Spleen (tissue), 11 donors: ENCODE measurements around the gene ELFN1. TPM values are rescaled to one million over a fixed set of nuclear protein-coding genes. Genes with fewer than 3 reads are reported as not detected.

Experiments used
- DNase-seq: peaks from one replicate; pipeline ENCODE4 v3.0.0-alpha.2; 2020
- H3K27ac ChIP-seq, 8 donors: fragments of 200-600 bp; sonication (generic) in 7 of 8; 1 replicate in 4 of 8; 2 replicates in 4 of 8; pipeline versions ENCODE4 v1.5.0 to v1.8.0; 2016 to 2021; ENCODE audit warnings: inconsistent platforms in 4 of 8, mild to moderate bottlenecking in 4 of 8, moderate library complexity in 1 of 8
- H3K27me3 ChIP-seq, 7 donors: fragments of 200-600 bp; sonication (generic) in 6 of 7; replicated peaks in 1 of 7; 1 replicate in 4 of 7; 2 replicates in 3 of 7; pipeline versions ENCODE4 v1.5.0 to v1.8.0; 2016 to 2021; ENCODE audit warnings: inconsistent platforms in 3 of 7, mild to moderate bottlenecking in 1 of 7
- H3K36me3 ChIP-seq, 6 donors: fragments of 200-600 bp; sonication (generic) in 5 of 6; 1 replicate in 4 of 6; 2 replicates in 2 of 6; pipeline versions ENCODE4 v1.5.0 to v1.8.0; 2016 to 2021; ENCODE audit warnings: inconsistent platforms in 2 of 6
- H3K4me1 ChIP-seq, 6 donors: fragments of 200-600 bp; sonication (generic) in 5 of 6; 1 replicate in 3 of 6; 2 replicates in 3 of 6; pipeline versions ENCODE4 v1.5.0 to v1.8.0; 2016 to 2021; ENCODE audit warnings: inconsistent platforms in 3 of 6
- H3K4me3 ChIP-seq, 8 donors: fragments of 200-600 bp; sonication (generic) in 7 of 8; 1 replicate in 4 of 8; 2 replicates in 4 of 8; pipeline versions ENCODE4 v1.5.0 to v1.8.0; 2016 to 2021; ENCODE audit warnings: inconsistent platforms in 4 of 8, mild to moderate bottlenecking in 4 of 8, moderate library complexity in 2 of 8
- H3K9me3 ChIP-seq, 8 donors: fragments of 200-600 bp; sonication (generic) in 7 of 8; 1 replicate in 4 of 8; 2 replicates in 4 of 8; pipeline versions ENCODE4 v1.5.0 to v1.8.0; 2016 to 2021; ENCODE audit warnings: inconsistent platforms in 4 of 8
- CTCF ChIP-seq, 11 experiments: fragments of 200-600 bp in 7 of 11; fragments of 450-650 bp in 4 of 11; sonication (generic) in 4 of 11; IDR thresholded peaks in 8 of 11; conservative IDR thresholded peaks in 3 of 11; 1 replicate in 7 of 11; 2 replicates in 4 of 11; pipeline versions ENCODE4 v1.4.0 to v1.8.0; 2016 to 2021; ENCODE audit warnings: antibody characterized with exemption in 11 of 11, inconsistent platforms in 4 of 11, mild to moderate bottlenecking in 1 of 11
- POLR2A ChIP-seq, 3 donors: fragments of 450-650 bp; IDR thresholded peaks; one replicate each; pipeline ENCODE4 v1.5.1; 2017; ENCODE audit warnings: antibody characterized with exemption in 3 of 3, mild to moderate bottlenecking in 1 of 3
- POLR2AphosphoS5 ChIP-seq, 3 donors: sonication (generic); formaldehyde crosslinking; IDR thresholded peaks; one replicate each; pipeline ENCODE4 v1.5.1; 2017; ENCODE audit warnings: antibody characterized with exemption in 3 of 3
- WGBS, 5 donors: extraction: QIAGEN DNeasy Blood & Tissue Kit in 3 of 5; methylation state at CpG; one replicate each; pipeline versions ENCODE4 v1.1.5 to v1.1.7; 2013 to 2018; 5-methylcytosine and 5-hydroxymethylcytosine counted together
- intact Hi-C: fragments of 100-400 bp; cut with DNase I; formaldehyde crosslinking; loops from one replicate; pipeline ENCODE4 v1.15.0; 2023; ENCODE audit warnings: low total_unique reads
- polyA plus RNA-seq, 3 donors: library from polyadenylated mRNA; stranded (reverse); fragments of 200-250 nt; gene quantifications; one replicate each; pipeline ENCODE4 v1.2.1, GENCODE V29; 2013
- total RNA-seq, 7 donors: library from RNA; depleted of rRNA in 3 of 7; stranded (reverse); fragments of >200 nt in 3 of 7; fragmentation: NEBNext Ultra II Directional in 4 of 7; extraction: Animal tissue kit (Norgen Biotek cat#: 25700) in 4 of 7; gene quantifications; one replicate each; pipeline versions ENCODE4 v1.1.0 to v1.2.1, GENCODE V29; 2016 to 2021
- donor health status: healthy with polysubstance abuse.
- donor health status: DM: no; HTN: no; CAD: no; lungs with moderate emphysema.
- donor health status: DM: no; HTN: no; CAD: no.
- donor health status: Bipolar disorder and iron deficiency.
- donor health status: healthy.
- donor health status: DM: no; HTN: no; CAD: no.
- donor health status: DM: yes; HTN: yes; CAD: no.

Gene ELFN1
- total and polyA plus RNA-seq, 10 donors = 0.22 to 3.9 (median 2.4) TPM

GRCh38 chr7:1663857-1664651 lies 6.0 kb upstream of the ELFN1 start:
- H3K27ac ChIP-seq = peak overlapping the region in 1 of 8 donors; percentile 77
- H3K4me3 ChIP-seq = peak overlapping the region in 7 of 8 donors; percentile 58 to 83 (median 64)
- 7 to 13% (median 9%) methylated on average over 25 to 56 of the region's 56 CpGs for WGBS, 5 donors
- no peaks in the 10 kb centered on the region for H3K36me3 ChIP-seq
- intact Hi-C loops = no loop called here
- TF ChIP-seq POLR2AphosphoS5 (IDR thresholded peaks at IDR 0.05) (no peak), CTCF (IDR thresholded peaks at IDR 0.05 in 8 of 11, conservative IDR thresholded peaks at IDR 0.05 in 3 of 11) (no peak), POLR2A (IDR thresholded peaks at IDR 0.05) (no peak)
- H3K9me3 ChIP-seq = peaks cover 0 to 6% (median 0%) of the 10 kb centered on the region in 8 donors
- DNase-seq = peak; percentile 73
- peaks cover 16 to 56% (median 50%) of the 10 kb centered on the region in 6 donors for H3K4me1 ChIP-seq
- H3K27me3 ChIP-seq = peaks cover 0 to 88% (median 59%) of the 10 kb centered on the region in 7 donors

DNA sequence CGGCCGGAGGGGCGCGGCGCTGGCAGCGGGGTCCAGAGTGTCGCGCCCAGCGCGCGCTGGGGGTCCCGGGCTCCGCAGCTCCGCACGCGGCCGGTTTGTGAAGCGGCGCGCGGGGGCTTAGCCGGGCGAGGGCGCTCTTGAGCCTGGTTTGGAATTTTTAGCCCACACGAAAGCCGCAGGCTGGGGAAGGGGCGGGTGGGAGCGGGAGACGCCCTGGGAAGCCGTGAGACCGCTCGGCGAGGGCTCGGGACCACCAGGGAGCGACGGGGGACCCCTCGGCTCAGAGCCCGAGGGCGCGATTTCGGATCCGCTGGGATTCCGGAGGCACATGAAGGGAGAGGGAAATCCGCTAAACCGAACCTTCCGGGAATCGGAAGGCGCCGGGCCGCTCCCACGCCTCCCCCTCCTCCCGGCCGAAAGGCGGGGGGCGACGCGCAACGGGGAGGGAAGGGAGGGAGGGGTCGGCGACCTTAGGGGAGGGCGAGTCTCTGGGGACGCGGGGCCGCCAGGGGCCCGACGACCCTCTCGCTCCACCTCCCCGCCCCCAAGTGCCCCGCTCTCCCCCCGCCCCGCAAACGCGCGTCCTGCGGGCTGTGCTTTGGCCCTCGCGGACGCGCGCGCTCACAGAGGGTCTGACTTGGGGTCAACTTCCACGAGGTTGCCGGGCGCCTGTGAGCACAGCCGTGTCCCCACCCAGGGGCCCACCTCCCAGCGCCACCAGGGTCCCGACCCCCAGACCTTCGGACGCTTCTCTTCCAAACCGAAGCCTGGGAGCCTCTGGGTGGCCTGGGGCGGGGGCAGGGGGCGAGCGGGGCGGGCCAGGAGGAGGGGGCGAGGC lies 5.1 kb upstream of the ELFN1 start:
- Histone ChIP-seq H3K27ac (peak overlapping the region in 6 of 8 donors; percentile 14 to 77 (median 56)), H3K9me3 (peaks cover 0 to 6% (median 0%) of the 10 kb centered on the region in 8 donors), H3K27me3 (peaks cover 0 to 88% (median 68%) of the 10 kb centered on the region in 7 donors), H3K36me3 (no peaks in the 10 kb centered on the region), H3K4me3 (peak overlapping the region; percentile 45 to 83 (median 64)), H3K4me1 (peaks cover 16 to 65% (median 59%) of the 10 kb centered on the region in 6 donors)
- 1 to 2% (median 1%) methylated on average over 30 to 87 of the region's 95 CpGs for WGBS, 5 donors
- TF ChIP-seq CTCF (IDR thresholded peaks at IDR 0.05 in 8 of 11, conservative IDR thresholded peaks at IDR 0.05 in 3 of 11) (peak in 9 of 11 experiments; percentile 32 to 78 (median 73)), POLR2AphosphoS5 (IDR thresholded peaks at IDR 0.05) (peak in 2 of 3 donors; percentile 18 to 46), POLR2A (IDR thresholded peaks at IDR 0.05) (no peak)
- intact Hi-C loops = no loop called here
- DNase-seq = peak; percentile 77

- Histone ChIP-seq H3K27me3 (peaks cover 0 to 90% (median 76%) of the 10 kb centered on the region in 7 donors), H3K4me3 (peak overlapping the region; percentile 53 to 83 (median 64)), H3K4me1 (peaks cover 16 to 73% (median 67%) of the 10 kb centered on the region in 6 donors), H3K9me3 (peaks cover 0 to 6% (median 0%) of the 10 kb centered on the region in 8 donors), H3K27ac (peak overlapping the region in 5 of 8 donors; percentile 51 to 77 (median 56)), H3K36me3 (no peaks in the 10 kb centered on the region)
- intact Hi-C loops = no loop called here
- 0 to 1% (median 1%) methylated on average over 5 to 96 of the region's 98 CpGs for WGBS, 5 donors
- peak; percentile 77 for DNase-seq
- TF ChIP-seq POLR2A (IDR thresholded peaks at IDR 0.05) = no peak
- TF ChIP-seq POLR2AphosphoS5 (IDR thresholded peaks at IDR 0.05) = peak in 2 of 3 donors; percentile 36 to 38
Observed at GRCh38 chr7:1665549-1666316, 4.3 kb upstream of the ELFN1 start.

- intact Hi-C loops = no loop called here
- Histone ChIP-seq H3K36me3 (no peaks in the 10 kb centered on the region), H3K27ac (peak overlapping the region in 4 of 8 donors; percentile 20 to 77 (median 34)), H3K4me1 (peaks cover 16 to 80% (median 69%) of the 10 kb centered on the region in 6 donors), H3K9me3 (peaks cover 0 to 6% (median 0%) of the 10 kb centered on the region in 8 donors), H3K27me3 (peaks cover 0 to 97% (median 82%) of the 10 kb centered on the region in 7 donors), H3K4me3 (peak overlapping the region; percentile 53 to 83 (median 64))
- TF ChIP-seq POLR2AphosphoS5 (IDR thresholded peaks at IDR 0.05) = no peak
- no peak for TF ChIP-seq CTCF (IDR thresholded peaks at IDR 0.05 in 8 of 11, conservative IDR thresholded peaks at IDR 0.05 in 3 of 11)
- no peak for TF ChIP-seq POLR2A (IDR thresholded peaks at IDR 0.05)
- WGBS, 5 donors = 1 to 4% (median 1%) methylated on average over 7 to 58 of the region's 58 CpGs
- peak; percentile 72 for DNase-seq
Observed at GRCh38 chr7:1666317-1666822, 3.7 kb upstream of the ELFN1 start.
